H1 (cell line): ENCODE data around the gene CDYL.

ENCODE experiments used
- CTCF ChIP-seq, 3 experiments: IDR thresholded peaks; 1 replicate in 2 of 3; 2 replicates in 1 of 3; pipeline versions ENCODE4 v1.5.1 to v1.6.1; 2011; ENCODE audit warnings: low read length in 3 of 3, mild to moderate bottlenecking in 3 of 3, inconsistent platforms in 2 of 3, low read depth in 1 of 3, moderate library complexity in 1 of 3; ENCODE audit not compliant: insufficient read depth in 1 of 3; ENCODE audit errors: control extremely low read depth in 1 of 3
- JUND ChIP-seq: IDR thresholded peaks from 2 replicates; pipeline ENCODE4 v1.6.1; 2011; ENCODE audit warnings: mild to moderate bottlenecking, improper control_type of control experiment, low read length
- RXRA ChIP-seq: IDR thresholded peaks from 2 replicates; pipeline ENCODE4 v1.6.1; 2011; ENCODE audit warnings: low read depth, mild to moderate bottlenecking, low read length, moderate library complexity; ENCODE audit not compliant: insufficient read depth
- SP2 ChIP-seq: IDR thresholded peaks from 2 replicates; pipeline ENCODE4 v1.6.1; 2012; ENCODE audit warnings: mild to moderate bottlenecking, low read length, inconsistent platforms

- TF ChIP-seq JUND (peak; percentile 84), CTCF (IDR thresholded peaks at IDR 0.05; ENCODE audit: control extremely low read depth in 1 of 3, insufficient read depth in 1 of 3, low read depth in 1 of 3, low read length in 3 of 3) (no peak), RXRA (no peak), SP2 (no peak)
These were observed 43.6 kb downstream of the CDYL start for GRCh38 chr6:4819706-4820283.
